Ishikawa (cell line): ENCODE measurements around the gene DSP.

Experiments
- CEBPB ChIP-seq: IDR thresholded peaks from 2 replicates; pipeline ENCODE4 v1.6.1; 2012
- CREB1 ChIP-seq: IDR thresholded peaks from 2 replicates; pipeline ENCODE4 v1.6.1; 2012; ENCODE audit warnings: low read depth
- EGR1 ChIP-seq: IDR thresholded peaks from 2 replicates; pipeline ENCODE4 v1.6.1; 2012
- EP300 ChIP-seq: IDR thresholded peaks from 2 replicates; pipeline ENCODE4 v1.6.1; 2012; ENCODE audit warnings: borderline replicate concordance
- FOXM1 ChIP-seq: IDR thresholded peaks from 2 replicates; pipeline ENCODE4 v1.6.1; 2012; ENCODE audit warnings: low read depth, borderline replicate concordance
- MAX ChIP-seq: IDR thresholded peaks from 2 replicates; pipeline ENCODE4 v1.6.1; 2012
- NFIC ChIP-seq: IDR thresholded peaks from 2 replicates; pipeline ENCODE4 v1.6.1; 2012
- RAD21 ChIP-seq: IDR thresholded peaks from 2 replicates; pipeline ENCODE4 v1.6.1; 2012; ENCODE audit warnings: low read depth
- REST ChIP-seq: IDR thresholded peaks from 2 replicates; pipeline ENCODE4 v1.6.1; 2012; ENCODE audit warnings: low read depth, mild to moderate bottlenecking
- TAF1 ChIP-seq: IDR thresholded peaks from 2 replicates; pipeline ENCODE4 v1.6.1; 2012; ENCODE audit warnings: low read depth, mild to moderate bottlenecking
- TCF12 ChIP-seq: IDR thresholded peaks from 2 replicates; pipeline ENCODE4 v1.6.1; 2012; ENCODE audit warnings: low read depth
- TEAD4 ChIP-seq: IDR thresholded peaks from 2 replicates; pipeline ENCODE4 v1.6.1; 2012
- USF1 ChIP-seq: IDR thresholded peaks from 2 replicates; pipeline ENCODE4 v1.6.1; 2012
- YY1 ChIP-seq: IDR thresholded peaks from 2 replicates; pipeline ENCODE4 v1.6.1; 2012; ENCODE audit warnings: low read depth
- ZBTB7A ChIP-seq: IDR thresholded peaks from 2 replicates; pipeline ENCODE4 v1.6.1; 2012; ENCODE audit warnings: low read depth

The DSP gene

GRCh38 chr6:7569082-7569481, 27.6 kb downstream of the DSP start:
- TF ChIP-seq MAX, result no peak
- TF ChIP-seq YY1, result no peak
- TF ChIP-seq NFIC, result no peak
- TF ChIP-seq ZBTB7A, result no peak
- no peak for TF ChIP-seq CREB1
- no peak for TF ChIP-seq EP300
- no peak for TF ChIP-seq TEAD4
- TF ChIP-seq RAD21, result no peak
- no peak for TF ChIP-seq REST
- no peak for TF ChIP-seq TCF12
- TF ChIP-seq USF1, result no peak

GRCh38 chr6:7572213-7572943, 30.9 kb downstream of the DSP start:
- TF ChIP-seq TAF1 (no peak), CEBPB (no peak), NFIC (no peak), REST (no peak), EGR1 (no peak), TEAD4 (no peak), EP300 (no peak), FOXM1 (no peak), USF1 (no peak), YY1 (no peak), ZBTB7A (no peak), CREB1 (no peak), TCF12 (no peak), MAX (no peak), RAD21 (no peak)

GRCh38 chr6:7574500-7574899, 33.0 kb downstream of the DSP start:
- no peak for TF ChIP-seq REST
- TF ChIP-seq RAD21, result no peak
- TF ChIP-seq CREB1, result no peak
- no peak for TF ChIP-seq ZBTB7A
- TF ChIP-seq YY1, result no peak
- no peak for TF ChIP-seq MAX
- TF ChIP-seq TAF1, result no peak

GRCh38 chr6:7578516-7578915, 37.0 kb downstream of the DSP start:
- no peak for TF ChIP-seq ZBTB7A
- TF ChIP-seq MAX, result no peak
- no peak for TF ChIP-seq NFIC
- no peak for TF ChIP-seq YY1
- no peak for TF ChIP-seq CREB1
- TF ChIP-seq REST, result no peak
